ENCODE results near the gene MYO9A.

MYO9A gene

DNA sequence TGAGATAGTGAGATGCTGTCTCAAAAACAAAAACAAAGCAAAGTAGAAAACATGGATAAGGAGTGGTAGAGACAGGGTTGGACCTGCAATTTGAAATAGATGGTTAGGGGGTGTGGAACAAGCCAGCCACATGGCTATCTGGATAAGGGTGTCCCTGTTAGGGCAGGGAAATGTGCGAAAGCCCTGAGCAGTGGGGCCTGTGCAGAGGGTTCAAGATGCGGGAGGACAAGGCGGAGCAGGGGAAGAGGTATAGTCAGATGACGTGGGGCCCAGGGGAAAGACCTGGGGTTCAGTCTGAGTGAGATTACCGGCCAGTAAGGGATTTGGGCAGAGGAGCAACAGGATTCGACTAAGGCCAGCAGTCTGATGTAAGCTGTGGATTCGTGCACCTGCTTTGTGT lies 326.0 kb downstream of the MYO9A start:
- in situ Hi-C loops (cut with HindIII; ENCODE audit: low sequenced_read_pairs) = no loop called here

DNA sequence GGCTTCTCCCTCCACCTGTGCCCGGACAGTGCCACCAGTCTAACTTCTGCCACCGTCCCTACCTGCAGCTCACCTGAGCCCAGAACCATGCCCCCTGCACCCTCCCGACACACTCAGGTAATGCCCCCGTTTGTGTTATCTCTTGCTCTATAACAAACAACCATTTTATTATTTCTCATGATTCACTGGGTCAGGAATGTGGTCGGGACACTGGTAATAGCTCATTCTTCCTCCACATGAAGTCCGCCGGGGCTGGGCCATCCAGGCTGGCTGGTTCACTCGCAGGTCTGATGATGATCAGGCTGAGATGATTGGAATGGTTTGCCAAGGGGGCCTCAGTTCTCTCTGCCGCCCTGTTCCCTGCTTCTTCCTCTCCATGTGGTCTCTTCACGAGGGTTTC lies 327.9 kb downstream of the MYO9A start:
- in situ Hi-C loops (cut with HindIII; ENCODE audit: low sequenced_read_pairs) = no loop called here

DNA sequence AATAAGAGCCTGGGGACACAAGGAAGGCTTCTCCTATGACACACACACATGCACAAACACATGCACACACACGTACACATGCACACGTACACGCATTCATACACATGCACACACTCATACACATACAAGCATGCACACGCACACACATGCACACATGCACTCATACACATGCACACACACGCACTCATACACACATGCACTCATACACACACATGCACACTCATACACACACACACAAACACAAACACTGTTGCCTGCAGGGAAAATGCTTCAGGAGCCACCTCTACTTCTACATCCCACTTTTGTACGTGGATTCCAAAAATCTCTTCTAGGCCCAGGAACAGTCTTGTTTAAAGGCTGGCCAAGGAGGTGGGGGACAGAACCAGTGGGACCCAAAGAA lies 328.3 kb downstream of the MYO9A start:
- in situ Hi-C loops (cut with HindIII; ENCODE audit: low sequenced_read_pairs) = no loop called here

DNA sequence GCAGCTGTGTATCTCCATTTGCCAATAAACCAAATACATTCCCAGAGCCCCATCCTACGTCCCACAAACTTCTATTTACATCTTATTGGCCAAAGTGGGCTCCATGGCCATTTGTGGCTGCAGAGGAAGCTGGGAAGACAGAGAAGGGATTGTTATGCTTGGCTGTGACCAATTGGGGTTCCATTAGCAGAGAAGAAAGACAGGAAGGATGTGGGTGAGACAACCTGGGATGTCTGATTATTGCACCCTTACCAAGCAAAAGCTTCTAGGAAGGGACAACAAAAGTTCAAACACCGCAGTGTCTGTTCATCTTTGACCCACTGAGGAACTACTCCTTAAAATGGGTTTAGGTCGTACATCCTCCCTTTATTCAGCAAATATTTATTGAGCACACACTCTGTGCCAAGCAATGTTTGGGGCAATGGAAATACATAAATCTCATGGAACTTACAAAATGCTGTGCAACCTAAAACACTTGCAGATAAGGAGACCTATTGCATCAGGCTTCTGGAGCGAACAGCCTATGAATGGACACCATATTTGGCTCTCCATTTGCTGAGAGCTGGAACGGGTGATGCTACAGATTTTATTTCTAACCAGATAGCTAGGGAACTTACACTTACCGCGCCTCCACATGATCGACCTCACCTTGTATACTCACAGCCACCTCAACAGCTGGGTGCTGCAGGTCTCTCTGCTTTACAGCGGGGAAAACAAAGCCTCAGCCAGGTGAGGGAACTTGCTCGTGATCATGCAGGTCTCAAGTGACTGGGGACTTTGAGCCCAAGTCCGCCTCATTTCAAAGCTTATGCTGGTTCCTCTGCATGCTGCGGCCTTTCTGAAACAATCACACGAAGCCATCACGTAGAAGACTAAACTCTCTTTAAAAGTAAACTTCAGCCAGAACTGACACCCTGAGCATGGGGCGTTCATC lies 329.0 kb downstream of the MYO9A start:
- in situ Hi-C loops (cut with HindIII; ENCODE audit: low sequenced_read_pairs) = no loop called here

DNA sequence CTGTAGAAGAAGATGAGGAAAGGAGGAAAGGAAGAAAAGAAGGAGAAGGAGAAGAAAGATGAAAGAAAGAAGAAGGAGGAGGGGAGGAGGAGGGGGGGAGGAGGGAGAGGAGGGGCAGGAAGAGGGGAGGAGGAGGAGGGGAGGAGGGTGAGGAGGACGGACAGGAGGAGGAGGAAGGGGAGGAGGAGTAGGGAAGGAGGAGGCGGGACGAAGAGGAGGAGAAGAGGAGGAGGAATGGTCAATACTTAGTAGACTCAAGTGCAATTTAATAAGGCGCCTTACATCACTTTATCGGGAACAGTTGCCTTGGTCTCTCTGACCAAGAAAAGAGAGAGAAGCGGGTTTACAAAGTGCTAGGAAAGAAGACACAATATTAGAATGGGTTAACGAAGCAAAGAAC lies 331.3 kb downstream of the MYO9A start:
- in situ Hi-C loops (cut with HindIII; ENCODE audit: low sequenced_read_pairs) = no loop called here

DNA sequence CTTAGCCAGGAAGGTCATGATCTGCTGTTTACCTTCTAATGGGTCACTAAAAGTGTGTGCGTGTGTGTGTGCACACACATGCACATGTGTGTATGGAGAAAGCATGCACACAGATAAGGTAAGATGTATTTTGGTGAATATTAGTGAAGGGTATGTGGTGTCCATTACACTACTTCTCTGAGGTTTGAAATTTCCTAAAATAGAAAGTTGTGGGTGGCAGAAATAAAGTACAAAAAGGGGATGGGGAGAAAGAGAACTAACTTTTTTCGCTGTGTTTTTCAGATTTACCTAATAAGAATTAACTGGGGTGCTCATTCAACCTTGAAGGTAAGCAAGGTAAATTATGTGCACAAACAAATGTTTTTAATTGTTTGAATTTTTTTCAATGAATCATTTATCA lies 332.0 kb downstream of the MYO9A start:
- in situ Hi-C loops (cut with HindIII; ENCODE audit: low sequenced_read_pairs) = no loop called here

DNA sequence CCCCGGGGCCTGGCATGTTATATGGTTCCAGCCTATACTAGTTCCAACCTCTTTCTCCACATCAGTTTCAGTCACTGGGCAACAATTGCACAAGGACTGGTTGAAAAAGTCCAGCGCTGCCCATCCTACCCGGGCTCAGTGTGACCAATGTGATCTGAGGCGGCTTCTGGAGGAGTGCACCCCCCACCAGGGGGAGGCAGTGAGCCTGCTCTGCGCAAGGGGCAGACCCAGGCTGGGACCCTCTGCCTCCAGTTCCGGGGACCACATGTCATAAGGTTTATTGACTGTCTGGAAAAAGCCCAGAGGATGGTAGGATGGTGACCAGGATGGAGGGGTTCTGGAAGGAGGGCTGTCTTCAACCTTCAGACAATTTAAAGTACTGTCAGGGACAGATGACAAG lies 333.2 kb downstream of the MYO9A start:
- in situ Hi-C loops (cut with HindIII; ENCODE audit: low sequenced_read_pairs) = no loop called here

DNA sequence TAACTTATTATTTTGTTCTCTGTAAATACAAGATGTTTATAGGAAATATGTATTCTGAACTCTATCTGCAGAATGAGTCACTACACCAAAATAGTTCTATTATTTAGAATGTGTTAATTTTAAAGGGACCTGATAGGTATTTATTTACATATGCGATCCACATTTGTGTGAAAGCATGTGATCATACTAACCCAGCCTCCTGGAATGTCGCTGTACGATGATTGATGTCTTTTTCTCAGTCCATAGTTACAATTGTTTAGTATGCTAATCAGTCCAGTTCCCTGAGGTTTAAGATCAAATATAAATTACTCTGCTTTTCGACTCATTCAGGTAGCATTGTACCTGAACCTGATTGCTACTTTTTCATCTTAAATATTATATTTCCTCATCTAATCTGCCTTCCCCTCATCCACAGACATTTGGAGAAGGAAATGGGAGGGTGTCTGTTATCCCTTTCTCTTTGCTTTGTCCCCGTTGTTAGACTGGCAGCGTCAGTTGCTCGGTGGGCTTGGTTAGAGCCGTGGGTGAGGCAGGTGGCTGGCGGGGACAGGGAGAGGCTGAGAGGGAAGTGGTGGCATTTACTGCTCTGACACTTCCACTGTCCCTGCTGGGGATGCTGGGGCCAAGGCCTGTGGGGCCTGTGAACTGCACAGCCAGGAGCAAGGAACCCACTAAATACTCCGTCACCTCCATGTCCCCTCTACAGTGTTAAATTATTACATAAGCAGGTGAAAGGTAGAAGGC lies 335.4 kb downstream of the MYO9A start:
- in situ Hi-C loops (cut with HindIII; ENCODE audit: low sequenced_read_pairs) = no loop called here

DNA sequence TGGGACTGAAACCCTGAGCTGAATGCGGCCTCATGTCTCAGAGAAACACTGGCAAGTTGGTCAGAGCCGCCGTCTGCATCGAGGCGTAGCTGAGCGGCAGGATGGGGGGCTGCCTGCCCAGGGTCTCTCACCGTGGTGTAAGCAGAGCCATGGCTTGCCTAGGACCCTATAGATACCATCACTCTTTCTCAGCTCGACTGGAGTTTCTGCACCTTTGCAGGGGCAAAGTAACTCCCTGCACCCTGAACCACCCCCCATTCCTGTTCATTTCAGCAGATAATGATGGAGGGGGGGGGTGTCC lies 336.0 kb downstream of the MYO9A start:
- in situ Hi-C loops (cut with HindIII; ENCODE audit: low sequenced_read_pairs) = no loop called here

DNA sequence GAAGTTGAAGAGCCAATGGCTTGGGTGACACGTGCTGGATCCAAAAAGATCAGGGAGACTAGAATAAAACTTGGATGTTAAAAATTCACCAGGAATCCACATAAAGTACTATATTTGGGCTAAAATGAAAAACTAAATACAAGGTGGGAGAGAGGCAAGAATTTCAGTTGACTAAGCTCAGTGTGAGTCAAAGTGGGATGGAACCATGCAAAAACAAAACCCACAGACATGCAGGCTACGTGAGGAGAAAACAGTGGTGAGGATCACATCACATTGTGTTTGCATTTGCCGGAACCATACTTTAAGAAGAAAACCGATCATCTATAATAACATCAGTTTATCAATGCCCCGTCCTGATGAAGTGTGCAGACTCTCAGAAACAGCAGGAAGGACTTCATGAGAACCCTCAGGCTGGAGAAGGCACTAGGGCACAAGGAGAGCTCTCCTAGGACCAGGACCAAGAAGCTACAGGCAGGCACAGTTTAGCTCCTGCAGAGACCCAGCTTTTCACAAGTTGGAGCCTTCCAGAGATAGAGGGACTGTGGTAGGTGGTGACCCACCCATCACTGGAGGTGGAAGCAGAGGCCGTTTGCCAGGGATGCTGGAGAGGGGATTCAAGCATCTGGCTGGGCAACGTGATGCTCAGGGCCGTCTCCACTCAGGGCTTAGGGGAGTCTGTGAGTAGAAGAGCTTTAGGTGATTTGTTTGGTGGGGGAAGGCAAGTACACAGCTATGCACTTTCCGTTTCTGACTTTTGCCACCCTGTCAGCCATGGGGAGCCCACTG lies 336.6 kb downstream of the MYO9A start:
- in situ Hi-C loops (cut with HindIII; ENCODE audit: low sequenced_read_pairs) = no loop called here

DNA sequence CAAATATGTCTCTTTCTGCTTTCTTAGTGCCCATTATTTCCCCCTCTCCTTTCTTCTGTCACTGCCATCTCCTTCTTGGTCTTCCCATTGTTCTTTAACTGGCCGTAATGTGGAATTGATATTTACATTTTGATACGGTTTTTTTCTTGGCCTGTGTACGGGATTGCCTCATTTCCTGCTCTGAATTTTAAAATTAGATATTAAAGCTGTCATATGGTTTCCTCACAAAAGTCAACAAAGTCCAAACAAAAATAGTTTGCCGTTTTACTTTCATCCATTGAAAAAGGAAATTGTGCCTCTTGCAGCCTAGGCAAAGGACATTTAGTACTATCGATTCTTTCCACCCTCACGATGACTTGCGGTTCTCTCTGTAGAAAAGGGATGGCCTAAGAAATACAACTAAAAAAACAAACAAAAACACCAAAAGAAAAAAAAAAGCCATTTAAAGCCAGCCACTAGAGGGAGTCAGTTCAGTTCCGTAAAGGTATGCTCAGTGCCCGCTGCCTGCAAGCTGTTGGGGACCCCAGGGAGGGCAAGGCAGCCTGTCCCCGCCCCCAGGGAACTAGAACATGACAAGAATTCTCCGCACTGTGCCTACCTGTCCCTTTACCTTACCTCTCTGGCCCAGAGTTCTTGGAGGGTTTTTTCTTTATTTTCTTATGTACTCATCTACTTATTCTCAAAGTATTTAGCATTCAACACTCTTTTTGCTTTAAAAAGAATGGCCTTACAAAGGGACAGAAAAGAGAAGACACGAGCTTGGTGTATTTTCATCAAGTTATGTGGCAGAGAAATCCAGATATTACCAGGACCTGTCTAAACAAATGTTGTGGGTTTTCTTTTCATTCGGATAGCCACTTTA lies 337.6 kb downstream of the MYO9A start:
- in situ Hi-C loops (cut with HindIII; ENCODE audit: low sequenced_read_pairs) = no loop called here

DNA sequence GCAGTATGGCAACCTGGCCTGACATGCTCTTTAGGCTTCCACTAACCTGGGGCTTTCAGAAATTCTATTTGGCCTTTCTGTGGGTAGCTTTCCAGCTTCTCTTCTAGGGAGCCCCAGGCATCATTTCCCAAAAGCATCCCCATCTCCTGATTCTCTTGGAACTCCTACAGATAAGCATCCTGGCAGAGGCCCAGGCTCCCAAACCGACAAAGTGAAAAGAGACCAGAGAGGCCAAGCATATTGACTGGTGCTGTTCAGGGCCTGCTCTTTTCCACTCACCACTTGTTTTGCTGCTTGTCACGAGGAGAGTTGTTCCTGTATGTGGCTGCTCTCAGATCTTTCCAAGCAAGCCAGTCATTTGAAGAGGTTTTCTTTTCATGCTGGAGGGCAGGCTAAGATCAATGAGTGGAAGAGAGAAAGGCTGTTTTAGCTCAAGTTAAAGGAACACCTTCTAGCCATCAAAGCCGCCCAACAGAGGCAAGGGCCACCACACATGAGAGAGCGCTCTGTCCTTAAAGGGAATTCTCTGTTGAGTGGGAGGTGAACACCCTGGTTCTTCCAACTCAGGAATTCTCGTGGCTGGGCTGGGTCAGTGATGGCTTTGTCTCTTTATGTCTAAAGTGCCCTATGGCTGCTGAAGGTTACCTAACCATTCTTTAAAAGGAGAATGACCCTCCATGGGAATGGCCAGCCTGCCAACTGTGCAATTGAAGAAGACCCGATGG lies 338.7 kb downstream of the MYO9A start:
- in situ Hi-C loops (cut with HindIII; ENCODE audit: low sequenced_read_pairs) = no loop called here

DNA sequence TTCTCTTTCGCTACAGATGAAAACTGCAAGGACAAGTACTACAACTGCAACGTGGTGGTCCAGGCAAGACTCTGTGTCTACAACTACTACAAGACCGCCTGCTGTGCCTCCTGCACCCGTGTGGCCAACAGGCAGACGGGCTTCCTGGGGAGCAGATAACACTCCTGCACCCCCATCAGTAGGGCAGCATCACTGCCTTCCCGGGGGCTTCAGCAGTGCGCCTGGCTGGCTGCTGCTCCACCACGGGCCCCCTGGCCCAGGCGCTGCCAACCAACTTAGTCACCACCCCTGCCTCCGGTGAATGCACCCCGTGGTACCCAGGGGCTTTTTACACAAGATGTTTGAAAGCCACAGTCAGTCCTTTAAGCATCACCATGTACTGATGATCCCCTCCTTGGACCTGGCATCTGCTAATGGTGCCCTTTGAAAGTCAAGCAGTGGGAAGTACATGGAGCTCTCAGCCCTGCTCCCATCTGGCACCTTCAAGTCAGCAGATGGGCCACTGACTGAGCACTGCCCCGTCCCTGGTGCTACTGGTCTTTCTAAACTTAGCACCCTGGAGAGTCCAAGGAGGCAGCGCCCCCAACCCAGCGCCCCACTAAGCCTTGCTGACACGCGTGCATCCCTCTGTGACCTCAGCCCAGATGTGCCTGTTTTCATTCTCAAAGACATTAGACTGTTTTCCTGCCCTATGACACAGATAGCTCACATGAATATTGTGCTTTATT lies 340.6 kb downstream of the MYO9A start:
- in situ Hi-C loops (cut with HindIII; ENCODE audit: low sequenced_read_pairs) = no loop called here

DNA sequence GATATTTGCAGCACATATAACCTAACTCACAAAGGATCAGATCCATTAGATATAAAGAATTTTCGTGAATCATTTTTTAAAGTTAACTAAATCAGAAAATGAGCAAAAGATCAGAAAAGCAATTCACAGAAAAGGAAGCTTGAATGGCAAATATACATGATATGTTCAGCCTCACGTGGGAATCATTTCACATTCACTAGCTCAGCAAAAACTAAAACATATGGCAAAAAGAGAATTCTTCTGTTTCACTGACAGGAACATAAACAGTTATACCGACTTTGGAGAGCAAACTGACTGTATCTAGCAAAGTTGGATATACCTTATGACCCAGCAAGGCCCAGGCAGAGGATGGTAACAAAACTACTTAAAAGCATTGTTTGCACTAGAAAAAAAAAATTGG lies 341.6 kb downstream of the MYO9A start:
- in situ Hi-C loops (cut with HindIII; ENCODE audit: low sequenced_read_pairs) = no loop called here

DNA sequence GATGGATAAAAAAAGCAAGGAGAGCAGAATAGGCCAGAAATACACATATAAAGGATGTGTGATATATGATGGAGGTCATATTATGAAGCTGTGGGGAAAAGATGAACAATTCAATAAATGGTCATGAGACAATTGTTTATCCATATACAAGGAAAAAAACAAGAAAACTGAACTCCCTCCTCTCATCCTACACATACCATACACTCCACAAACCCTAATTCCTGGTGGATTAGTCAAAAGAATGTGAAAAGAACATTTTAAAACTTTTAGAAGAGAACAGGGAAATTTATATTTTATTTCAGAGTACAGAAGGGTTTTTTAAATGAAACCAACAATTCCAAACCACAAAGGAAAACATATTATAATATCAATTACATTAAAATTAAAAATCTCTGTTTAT lies 342.1 kb downstream of the MYO9A start:
- in situ Hi-C loops (cut with HindIII; ENCODE audit: low sequenced_read_pairs) = no loop called here

DNA sequence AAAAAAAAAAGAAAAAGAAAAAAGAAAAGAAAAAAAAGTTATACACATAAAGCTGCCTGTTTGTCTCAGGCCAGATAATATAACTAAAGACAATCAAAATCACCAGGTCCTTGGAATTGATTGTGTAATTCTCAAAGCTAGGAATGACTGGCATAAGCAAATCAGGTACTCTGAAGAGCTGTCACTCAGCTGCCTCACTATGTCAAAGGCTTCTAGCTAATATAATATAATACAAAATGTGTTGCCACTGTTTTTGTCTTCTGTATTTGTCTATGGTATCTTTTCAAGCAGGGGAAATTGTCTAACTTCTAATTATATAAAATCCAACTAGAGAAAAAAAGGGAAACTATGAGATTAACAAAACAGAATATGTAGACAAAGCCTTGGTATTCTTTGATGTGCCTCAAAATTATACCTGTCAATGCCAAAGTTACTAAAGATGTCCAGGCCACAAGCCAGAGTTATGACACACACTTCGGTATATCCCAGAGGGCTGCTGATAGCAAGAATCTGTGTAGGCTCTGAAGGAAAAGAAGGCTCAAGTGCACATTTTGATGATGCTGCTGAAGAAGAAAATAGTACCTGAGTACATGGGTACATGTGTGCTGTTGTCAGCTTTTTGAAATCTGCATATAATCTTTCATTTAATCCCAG lies 344.6 kb downstream of the MYO9A start:
- in situ Hi-C loops (cut with HindIII; ENCODE audit: low sequenced_read_pairs) = no loop called here

Measured in DLD1 (cell line).